Neural progenitor cell (in vitro differentiated cells): ENCODE results near the gene GGCX. TPM values are rescaled to one million over a fixed set of nuclear protein-coding genes. Genes with fewer than 3 reads are reported as not detected.

Experiments used
- DNase-seq: peaks from one replicate; pipeline ENCODE4 v3.0.0-alpha.2; 2016; ENCODE audit warnings: low spot score
- H2AFZ ChIP-seq: fragments of 200-600 bp; sonication (generic); replicated peaks from 2 replicates; pipeline ENCODE4 v1.6.1; 2016; ENCODE audit warnings: antibody characterized with exemption
- H3F3A ChIP-seq: fragments of 200-600 bp; sonication (generic); 2 replicates; pipeline ENCODE4 v1.6.1; 2016; ENCODE audit warnings: antibody characterized with exemption, low read depth
- H3K27ac ChIP-seq: fragments of 200-600 bp; sonication (generic); 2 replicates; pipeline ENCODE4 v1.5.1; 2016; ENCODE audit warnings: mild to moderate bottlenecking
- H3K27me3 ChIP-seq: fragments of 200-600 bp; sonication (generic); 2 replicates; pipeline ENCODE4 v1.6.1; 2016; ENCODE audit warnings: mild to moderate bottlenecking, moderate library complexity
- H3K36me3 ChIP-seq: fragments of 200-600 bp; sonication (generic); 2 replicates; pipeline ENCODE4 v1.5.1; 2016
- H3K4me1 ChIP-seq: fragments of 200-600 bp; sonication (generic); 2 replicates; pipeline ENCODE4 v1.6.1; 2016; ENCODE audit warnings: mixed run types
- H3K4me2 ChIP-seq: fragments of 200-600 bp; sonication (generic); 2 replicates; pipeline ENCODE4 v1.6.1; 2016
- H3K4me3 ChIP-seq: fragments of 200-600 bp; sonication (generic); 2 replicates; pipeline ENCODE4 v1.5.1; 2016
- H3K79me2 ChIP-seq: fragments of 200-600 bp; sonication (generic); 2 replicates; pipeline ENCODE4 v1.6.1; 2016; ENCODE audit warnings: low read depth
- H3K9ac ChIP-seq: fragments of 200-600 bp; sonication (generic); 2 replicates; pipeline ENCODE4 v1.6.1; 2016
- H3K9me3 ChIP-seq: fragments of 200-600 bp; sonication (generic); 2 replicates; pipeline ENCODE4 v1.5.1; 2016; ENCODE audit warnings: low read depth
- H4K20me1 ChIP-seq: fragments of 200-600 bp; sonication (generic); 2 replicates; pipeline ENCODE4 v1.6.1; 2016; ENCODE audit warnings: low read depth
- H3K27ac Mint-ChIP-seq: 3 replicates; pipeline ENCODE4 v1.8.0; 2021; ENCODE audit warnings: mixed read lengths
- H3K27me3 Mint-ChIP-seq: 2 replicates; pipeline ENCODE4 v1.8.0; 2022; ENCODE audit warnings: low read depth, mild to moderate bottlenecking, inconsistent platforms, moderate library complexity, mixed read lengths; ENCODE audit not compliant: insufficient read depth
- H3K36me3 Mint-ChIP-seq: 3 replicates; pipeline ENCODE4 v1.8.0; 2021; ENCODE audit warnings: mixed read lengths
- H3K4me1 Mint-ChIP-seq: 3 replicates; pipeline ENCODE4 v1.8.0; 2021; ENCODE audit warnings: mixed read lengths
- H3K4me3 Mint-ChIP-seq: 3 replicates; pipeline ENCODE4 v1.8.0; 2021; ENCODE audit warnings: mild to moderate bottlenecking, moderate library complexity, mixed read lengths
- H3K9me3 Mint-ChIP-seq: 3 replicates; pipeline ENCODE4 v1.8.0; 2020; ENCODE audit warnings: mixed read lengths
- CTCF ChIP-seq: fragments of 200-600 bp; sonication (generic); IDR thresholded peaks from 2 replicates; pipeline ENCODE4 v1.5.1; 2017; ENCODE audit warnings: antibody characterized with exemption, mild to moderate bottlenecking
- EZH2 ChIP-seq: fragments of 200-600 bp; sonication (generic); IDR thresholded peaks from 2 replicates; pipeline ENCODE4 v1.6.1; 2017; ENCODE audit warnings: antibody characterized with exemption, mild to moderate bottlenecking, moderate library complexity
- EZH2phosphoT487 ChIP-seq: fragments of 200-600 bp; sonication (generic); IDR thresholded peaks from 2 replicates; pipeline ENCODE4 v1.6.1; 2017; ENCODE audit warnings: antibody characterized with exemption
- small RNA-seq: library from RNA; depleted of rRNA; stranded (forward); fragments of <200 nt; gene quantifications from one replicate; pipeline ENCODE3, GENCODE V24; 2015
- total RNA-seq: library from RNA; depleted of rRNA; stranded (reverse); fragments of >200 nt; gene quantifications from 2 replicates; pipeline ENCODE4 v1.2.3, GENCODE V29; 2015; ENCODE audit warnings: low replicate concordance

Gene GGCX
- total RNA-seq, 1 donor from 2014 or later = 29.7 TPM

GRCh38 chr2:85496436-85496835, 64.9 kb downstream of the GGCX start:
- Histone ChIP-seq H3K4me3 (no peak overlapping the region), H3F3A (no peaks in the 10 kb centered on the region), H3K9ac (no peak overlapping the region), H3K4me2 (no peak overlapping the region), H3K27ac (no peak overlapping the region), H3K9me3 (no peaks in the 10 kb centered on the region), H2AFZ (no peak overlapping the region), H3K79me2 (no peaks in the 10 kb centered on the region), H3K27me3 (no peaks in the 10 kb centered on the region), H4K20me1 (no peaks in the 10 kb centered on the region), H3K36me3 (no peaks in the 10 kb centered on the region), H3K4me1 (no peaks in the 10 kb centered on the region)
- Mint-ChIP-seq H3K27ac (no peak overlapping the region), H3K9me3 (peaks cover 3% of the 10 kb centered on the region), H3K36me3 (no peaks in the 10 kb centered on the region), H3K27me3 (peaks cover 2% of the 10 kb centered on the region), H3K4me1 (no peaks in the 10 kb centered on the region), H3K4me3 (no peak overlapping the region)
- no peak for TF ChIP-seq EZH2
- TF ChIP-seq EZH2phosphoT487 = no peak
- TF ChIP-seq CTCF = no peak
- no peak for DNase-seq

Small RNA genes within 50 kb of the gene (small RNA-seq; reads per million reads assigned to genes)
- gene RN7SL126P = not detected

Other genes with a start within 250 kb of the GGCX start
- gene TGOLN2, start 233.5 kb downstream of the GGCX start, total RNA-seq = 28.5 and 31.9 TPM in 2 replicates
- 13.3 and 19.0 TPM in 2 replicates for gene RETSAT, start 207.0 kb downstream of the GGCX start, total RNA-seq
- gene ELMOD3, start 206.7 kb downstream of the GGCX start, total RNA-seq = 21.5 and 28.1 TPM in 2 replicates
- 23.9 TPM in 2 replicates for gene CAPG, start 151.1 kb downstream of the GGCX start, total RNA-seq
- 0.07 and 0.74 TPM in 2 replicates for gene SH2D6, start 142.8 kb downstream of the GGCX start, total RNA-seq
- 180 and 221 TPM in 2 replicates for gene MAT2A, start 22.3 kb downstream of the GGCX start, total RNA-seq
- gene VAMP8, start 16.1 kb upstream of the GGCX start, total RNA-seq = 0.52 and 2.4 TPM in 2 replicates
- not detected in 2 replicates for gene VAMP5, start 22.9 kb upstream of the GGCX start, total RNA-seq
- gene RNF181, start 34.3 kb upstream of the GGCX start, total RNA-seq = 81.3 and 113 TPM in 2 replicates
- 7.2 and 12.5 TPM in 2 replicates for gene TMEM150A, start 41.2 kb upstream of the GGCX start, total RNA-seq
- gene C2orf68, start 50.6 kb upstream of the GGCX start, total RNA-seq = 31.1 and 47.6 TPM in 2 replicates
- 85.3 and 87.3 TPM in 2 replicates for gene USP39, start 54.7 kb upstream of the GGCX start, total RNA-seq
- not detected in 2 replicates for gene SFTPB, start 106.7 kb upstream of the GGCX start, total RNA-seq
- gene GNLY, start 132.9 kb upstream of the GGCX start, total RNA-seq = 0.65 TPM in 1 of 2 replicates, not detected in the other
- 0.43 TPM in 1 of 2 replicates, not detected in the other for gene ATOH8, start 192.5 kb upstream of the GGCX start, total RNA-seq